DND-41 (cell line): ENCODE results near the gene SLC24A3.

Source experiments
- ATAC-seq: fragments of 200-7000 bp; cut with Tn5 transposase; 3 replicates; pipeline ENCODE4 v1.9.1; 2021; ENCODE audit warnings: low read depth; ENCODE audit not compliant: insufficient read depth
- DNase-seq: peaks from one replicate; pipeline ENCODE4 v3.0.0-alpha.2; 2020
- H2AFZ ChIP-seq: 2 replicates; pipeline ENCODE4 v1.6.0; 2012; ENCODE audit warnings: low read depth, low read length
- H3K27ac ChIP-seq: 2 replicates; pipeline ENCODE4 v1.5.1; 2012; ENCODE audit warnings: low read length, inconsistent platforms
- H3K27me3 ChIP-seq: fragments of 200-600 bp; sonication (generic); 2 replicates; pipeline ENCODE4 v1.6.0; 2012; ENCODE audit warnings: low read length, mild to moderate bottlenecking, inconsistent platforms; ENCODE audit not compliant: insufficient read depth, poor library complexity
- H3K36me3 ChIP-seq: 2 replicates; pipeline ENCODE4 v1.5.1; 2012; ENCODE audit warnings: low read length, inconsistent platforms; ENCODE audit not compliant: insufficient read depth
- H3K4me1 ChIP-seq: 2 replicates; pipeline ENCODE4 v1.5.1; 2012; ENCODE audit warnings: mild to moderate bottlenecking, low read length; ENCODE audit not compliant: insufficient read depth
- H3K4me2 ChIP-seq: 2 replicates; pipeline ENCODE4 v1.6.0; 2012; ENCODE audit warnings: mild to moderate bottlenecking, moderate library complexity, low read length, inconsistent platforms; ENCODE audit not compliant: insufficient read depth
- H3K4me3 ChIP-seq, 2 experiments: fragments of 200-600 bp in 1 of 2; shearing (Covaris generic) in 1 of 2; 2 replicates each; pipeline ENCODE4 v1.5.1; 2012 to 2016; ENCODE audit warnings: inconsistent platforms in 2 of 2, low read length in 2 of 2, mild to moderate bottlenecking in 2 of 2, low read depth in 1 of 2, moderate library complexity in 1 of 2
- H3K79me2 ChIP-seq: 2 replicates; pipeline ENCODE4 v1.6.0; 2012; ENCODE audit warnings: low read length, inconsistent platforms; ENCODE audit not compliant: insufficient read depth
- H3K9ac ChIP-seq: 2 replicates; pipeline ENCODE4 v1.6.0; 2012; ENCODE audit warnings: low read depth, mild to moderate bottlenecking, inconsistent platforms, low read length, moderate library complexity
- H3K9me3 ChIP-seq: 2 replicates; pipeline ENCODE4 v1.5.1; 2012; ENCODE audit warnings: low read length, moderate library complexity, mild to moderate bottlenecking, inconsistent platforms; ENCODE audit not compliant: insufficient read depth, severe bottlenecking
- H4K20me1 ChIP-seq: 2 replicates; pipeline ENCODE4 v1.6.0; 2012; ENCODE audit warnings: low read length; ENCODE audit not compliant: insufficient read depth
- CTCF ChIP-seq: IDR thresholded peaks from 2 replicates; pipeline ENCODE4 v1.5.1; 2012; ENCODE audit warnings: borderline replicate concordance, low read length, moderate library complexity, mild to moderate bottlenecking; ENCODE audit not compliant: poor library complexity, severe bottlenecking; ENCODE audit errors: extremely low read depth
- EZH2 ChIP-seq: IDR thresholded peaks from 3 replicates; pipeline ENCODE4 v1.6.1; 2012; ENCODE audit warnings: borderline replicate concordance, low read depth, mild to moderate bottlenecking, moderate library complexity, low read length, inconsistent platforms; ENCODE audit not compliant: severe bottlenecking

Gene SLC24A3

GRCh38 chr20:19405958-19406357, 193.5 kb downstream of the SLC24A3 start:
- Histone ChIP-seq H2AFZ (no peak overlapping the region), H3K4me2 (no peak overlapping the region), H4K20me1 (no peaks in the 10 kb centered on the region), H3K4me1 (no peaks in the 10 kb centered on the region), H3K4me3 (no peak overlapping the region), H3K9ac (no peak overlapping the region), H3K27ac (no peak overlapping the region), H3K79me2 (no peaks in the 10 kb centered on the region), H3K27me3 (no peaks in the 10 kb centered on the region), H3K36me3 (no peaks in the 10 kb centered on the region), H3K9me3 (no peaks in the 10 kb centered on the region)
- TF ChIP-seq EZH2 (no peak), CTCF (no peak)
- DNase-seq: no peak
- no peak for ATAC-seq

- Histone ChIP-seq H2AFZ (no peak overlapping the region), H3K4me1 (no peaks in the 10 kb centered on the region), H3K36me3 (no peaks in the 10 kb centered on the region), H3K79me2 (no peaks in the 10 kb centered on the region), H3K4me2 (no peak overlapping the region), H3K4me3 (no peak overlapping the region), H4K20me1 (no peaks in the 10 kb centered on the region), H3K9me3 (no peaks in the 10 kb centered on the region), H3K9ac (no peak overlapping the region), H3K27ac (no peak overlapping the region), H3K27me3 (no peaks in the 10 kb centered on the region)
- no peak for DNase-seq
- no peak for ATAC-seq
- no peak for TF ChIP-seq EZH2
- TF ChIP-seq CTCF: no peak
Measured at GRCh38 chr20:19406381-19406780, 193.9 kb downstream of the SLC24A3 start.

- Histone ChIP-seq H3K4me2 (no peak overlapping the region), H3K4me1 (no peaks in the 10 kb centered on the region), H3K27me3 (no peaks in the 10 kb centered on the region), H3K79me2 (no peaks in the 10 kb centered on the region), H3K4me3 (no peak overlapping the region), H3K9ac (no peak overlapping the region), H3K27ac (no peak overlapping the region), H4K20me1 (no peaks in the 10 kb centered on the region), H2AFZ (no peak overlapping the region), H3K36me3 (no peaks in the 10 kb centered on the region), H3K9me3 (no peaks in the 10 kb centered on the region)
- DNase-seq (no peak), ATAC-seq (no peak)
- TF ChIP-seq CTCF (no peak), EZH2 (no peak)
Measured at GRCh38 chr20:19407196-19407595, 194.8 kb downstream of the SLC24A3 start.

- Histone ChIP-seq H3K4me3 (no peak overlapping the region), H3K4me2 (no peak overlapping the region), H4K20me1 (no peaks in the 10 kb centered on the region), H3K4me1 (no peaks in the 10 kb centered on the region), H3K79me2 (no peaks in the 10 kb centered on the region), H3K27ac (no peak overlapping the region), H2AFZ (no peak overlapping the region), H3K36me3 (no peaks in the 10 kb centered on the region), H3K9ac (no peak overlapping the region), H3K27me3 (no peaks in the 10 kb centered on the region), H3K9me3 (no peaks in the 10 kb centered on the region)
- no peak for TF ChIP-seq CTCF
- TF ChIP-seq EZH2: no peak
- DNase-seq (no peak), ATAC-seq (no peak)
Measured at GRCh38 chr20:19407736-19408135, 195.3 kb downstream of the SLC24A3 start.
